ENCODE measurements around the gene TMEM222. TPM values are rescaled to one million over a fixed set of nuclear protein-coding genes. Genes with fewer than 3 reads are reported as not detected.
"Not testable (repeated sequence)": the region's sequence is repeated elsewhere in the genome, so short reads cannot be mapped to it uniquely, and the experiment has no call there.

Gene TMEM222
- polyA plus RNA-seq, 1 donor from 2014 or later: 80.6 TPM

- H3K36me3 ChIP-seq (ENCODE audit: insufficient read depth, low read length); H4K20me1 ChIP-seq (ENCODE audit: insufficient read depth); H2AFZ ChIP-seq (ENCODE audit: low read depth, low read length); H3K4me3 ChIP-seq (ENCODE audit: low read length); H3K27me3 ChIP-seq (ENCODE audit: insufficient read depth, low read depth, low read length); H3K79me2 ChIP-seq (replicated peaks; ENCODE audit: insufficient read depth, low read length); H3K27ac ChIP-seq (ENCODE audit: low read length); H3K9me3 ChIP-seq (ENCODE audit: low read length); H3K4me2 ChIP-seq (ENCODE audit: low read length); H3K9ac ChIP-seq (ENCODE audit: low read length); H3F3A ChIP-seq (ENCODE audit: insufficient read depth, low read length, poor library complexity, severe bottlenecking); H3K9me2 ChIP-seq (ENCODE audit: insufficient read depth, low read length): not testable (repeated sequence)
Measured at GRCh38 chr1:27285821-27286220, 36.1 kb upstream of the TMEM222 start.

- not testable (repeated sequence) for H3F3A ChIP-seq (ENCODE audit: insufficient read depth, low read length, poor library complexity, severe bottlenecking); H3K27ac ChIP-seq (ENCODE audit: low read length); H3K9me2 ChIP-seq (ENCODE audit: insufficient read depth, low read length); H2AFZ ChIP-seq (ENCODE audit: low read depth, low read length); H3K36me3 ChIP-seq (ENCODE audit: insufficient read depth, low read length); H3K4me2 ChIP-seq (ENCODE audit: low read length); H3K27me3 ChIP-seq (ENCODE audit: insufficient read depth, low read depth, low read length); H3K4me3 ChIP-seq (ENCODE audit: low read length); H3K9ac ChIP-seq (ENCODE audit: low read length); H3K9me3 ChIP-seq (ENCODE audit: low read length); H3K79me2 ChIP-seq (replicated peaks; ENCODE audit: insufficient read depth, low read length); H4K20me1 ChIP-seq (ENCODE audit: insufficient read depth)
Measured at GRCh38 chr1:27289125-27289524, 32.8 kb upstream of the TMEM222 start.

- H3K9ac ChIP-seq (ENCODE audit: low read length): no peak overlapping the region
- no peaks in the 10 kb centered on the region for H3K79me2 ChIP-seq (replicated peaks; ENCODE audit: insufficient read depth, low read length)
- no peak overlapping the region for H3K4me3 ChIP-seq (ENCODE audit: low read length)
- no peaks in the 10 kb centered on the region for H3K9me3 ChIP-seq (ENCODE audit: low read length)
- H3K27ac ChIP-seq (ENCODE audit: low read length): no peak overlapping the region
- no peak overlapping the region for H2AFZ ChIP-seq (ENCODE audit: low read depth, low read length)
- no peak overlapping the region for H3K4me2 ChIP-seq (ENCODE audit: low read length)
- H3K9me2 ChIP-seq (ENCODE audit: insufficient read depth, low read length): no peaks in the 10 kb centered on the region
- H3F3A ChIP-seq (ENCODE audit: insufficient read depth, low read length, poor library complexity, severe bottlenecking): no peaks in the 10 kb centered on the region
- no peaks in the 10 kb centered on the region for H3K36me3 ChIP-seq (ENCODE audit: insufficient read depth, low read length)
- TF ChIP-seq SMC3 (conservative IDR thresholded peaks at IDR 0.05; ENCODE audit: poor library complexity) (no peak), POLR2AphosphoS5 (IDR thresholded peaks at IDR 0.05) (no peak), CTCF (IDR thresholded peaks at IDR 0.05; ENCODE audit: poor library complexity, severe bottlenecking) (no peak), EZH2 (IDR thresholded peaks at IDR 0.05; ENCODE audit: borderline replicate concordance, insufficient read depth, low read length, poor library complexity, severe bottlenecking) (no peak), REST (IDR thresholded peaks at IDR 0.05; ENCODE audit: borderline replicate concordance) (no peak), MXI1 (conservative IDR thresholded peaks at IDR 0.05; ENCODE audit: poor library complexity, severe bottlenecking) (no peak), RAD21 (conservative IDR thresholded peaks at IDR 0.05) (no peak), EP300 (conservative IDR thresholded peaks at IDR 0.05; ENCODE audit: poor library complexity, severe bottlenecking) (no peak)
- no peaks in the 10 kb centered on the region for H4K20me1 ChIP-seq (ENCODE audit: insufficient read depth)
- H3K27me3 ChIP-seq (ENCODE audit: insufficient read depth, low read depth, low read length): no peaks in the 10 kb centered on the region
Measured at GRCh38 chr1:27290581-27290980, 31.4 kb upstream of the TMEM222 start.
